Measurements from ENCODE around the gene GPR87.

The GPR87 gene

DNA sequence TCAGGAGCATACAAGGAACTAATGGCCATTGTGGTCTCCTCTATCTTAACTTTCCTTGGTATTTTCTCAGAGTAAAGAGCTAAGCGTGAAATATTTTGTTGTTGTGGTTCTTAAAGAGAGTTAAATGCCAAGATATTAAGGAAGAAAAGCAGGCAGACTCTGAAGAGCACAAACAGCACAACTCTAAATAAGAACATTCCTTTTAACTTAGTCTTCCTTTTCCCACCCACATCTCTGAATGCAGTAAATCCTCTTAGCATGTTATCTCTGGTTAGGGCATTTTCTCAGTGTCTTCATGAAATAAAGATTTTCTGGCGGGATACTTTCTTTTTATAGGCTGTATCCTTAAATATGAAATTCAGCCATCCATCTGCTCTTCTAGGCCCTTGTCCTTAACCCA lies 1.5 kb downstream of the GPR87 start:
- no peak for DNase-seq

DNA sequence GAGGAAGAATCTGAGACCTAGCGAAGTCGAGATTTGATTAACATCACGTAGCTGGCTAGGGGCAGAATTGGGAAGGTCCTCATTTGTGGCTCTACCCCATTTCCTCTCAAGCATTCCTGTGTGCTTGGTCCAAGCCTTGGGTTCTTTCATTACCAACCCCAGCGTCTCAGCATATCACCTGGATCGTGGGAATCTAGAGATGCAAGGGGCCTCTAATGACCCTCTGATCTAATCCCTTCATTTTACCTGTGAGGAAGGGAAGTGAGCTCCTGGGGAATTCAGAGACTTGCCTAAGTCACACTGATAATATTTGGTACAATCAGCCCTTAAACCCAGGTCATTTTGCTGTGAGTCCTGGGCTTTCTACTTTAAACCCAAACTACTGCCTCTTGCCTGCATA lies 2.0 kb downstream of the GPR87 start:
- DNase-seq = no peak

DNA sequence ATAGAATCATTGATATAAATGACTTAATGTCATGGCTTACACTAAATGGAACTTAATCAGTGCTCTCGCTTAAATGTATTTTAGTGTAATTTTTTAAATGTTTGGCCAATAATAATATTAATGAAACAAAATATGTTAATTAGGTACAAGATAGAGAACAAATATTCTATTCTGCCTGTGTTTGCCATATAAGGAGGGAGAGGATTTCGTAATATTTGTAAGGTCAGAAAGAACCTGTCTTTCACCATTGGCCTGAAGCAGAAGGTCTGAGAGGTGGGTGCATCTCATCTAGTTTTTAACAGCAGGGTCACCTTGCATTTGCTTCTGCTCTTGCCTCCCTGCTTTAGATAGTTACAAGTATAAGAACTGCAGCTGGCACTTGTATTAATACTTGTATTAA lies 2.5 kb downstream of the GPR87 start:
- no peak for DNase-seq

DNA sequence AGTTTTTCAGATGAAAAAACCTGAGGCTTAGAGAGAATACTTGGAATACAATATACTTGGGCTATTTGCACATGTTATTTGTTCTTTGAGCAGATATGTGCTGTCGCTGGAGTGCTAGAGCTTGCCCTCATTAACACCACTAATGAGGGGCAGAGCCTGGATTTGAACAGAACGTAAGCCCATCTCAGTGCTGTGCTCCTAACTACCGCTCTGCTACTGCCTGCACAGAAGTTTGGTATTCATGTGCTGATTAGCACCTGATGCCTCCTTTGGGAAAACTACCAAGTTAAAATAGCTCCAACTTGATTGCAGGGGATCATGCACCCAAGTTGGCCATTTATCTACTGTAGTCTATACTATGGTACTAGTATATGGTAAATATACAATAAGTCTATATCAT lies 3.6 kb downstream of the GPR87 start:
- no peak for DNase-seq

DNA sequence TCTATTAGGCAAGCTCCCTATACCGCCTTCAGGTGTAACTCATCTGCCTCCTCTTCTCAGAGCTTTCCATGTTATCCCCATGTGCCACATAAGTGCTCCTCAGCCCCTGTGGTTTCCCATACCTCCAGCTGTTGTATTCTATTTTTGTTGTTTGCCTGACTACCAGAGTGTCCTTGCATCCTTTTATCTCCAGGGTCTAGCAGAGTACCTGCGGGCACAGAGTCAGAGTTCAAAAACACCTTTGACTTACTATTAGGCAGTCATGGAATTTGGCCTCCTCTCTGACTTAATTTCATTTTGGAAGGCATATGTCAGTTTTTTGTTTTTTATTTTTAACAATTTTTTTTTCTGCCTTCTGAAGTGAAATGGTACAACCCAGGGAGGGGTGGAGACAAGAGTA lies 7.1 kb downstream of the GPR87 start:
- DNase-seq = no peak

DNA sequence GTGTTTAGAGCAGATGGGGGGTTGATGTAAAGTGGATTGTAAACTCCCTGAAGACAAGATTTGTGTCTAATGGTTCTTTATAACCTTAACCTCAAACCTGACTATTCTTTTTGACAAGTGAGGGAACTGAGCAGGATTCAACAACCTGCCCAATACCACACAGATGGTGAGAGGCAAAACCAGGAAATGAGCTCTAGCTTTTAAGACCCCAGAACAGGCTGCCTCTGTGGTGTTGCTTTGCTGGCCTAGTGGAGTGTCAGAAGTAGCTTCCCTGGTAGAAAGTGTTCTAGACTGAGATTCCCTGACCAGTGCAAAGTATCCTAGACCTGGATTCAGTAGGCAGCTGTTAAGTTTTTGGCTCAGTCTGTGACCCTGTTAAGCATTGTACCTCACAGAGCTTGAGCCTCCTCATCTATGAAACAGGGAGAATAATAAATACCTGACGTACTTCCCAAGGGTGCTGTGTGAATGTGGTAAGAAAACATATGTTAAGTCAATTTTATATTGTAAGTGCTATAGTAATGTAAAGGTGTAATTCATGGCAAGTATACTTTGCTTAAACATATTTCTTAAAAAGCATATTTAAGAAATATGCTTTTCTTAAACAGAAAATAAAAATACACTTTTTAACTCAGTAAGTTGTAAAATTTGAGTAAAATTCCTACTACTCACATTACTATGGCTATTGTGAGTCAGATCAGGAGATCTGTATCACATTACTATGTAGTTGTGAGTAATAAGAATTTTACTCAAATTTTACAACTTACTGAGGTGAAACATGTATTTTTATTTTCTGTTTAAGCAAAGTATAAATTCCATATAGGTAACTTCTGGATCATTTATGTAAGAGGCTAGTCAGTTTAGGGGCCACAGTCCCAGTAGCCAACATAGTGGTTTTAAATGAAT lies 8.8 kb downstream of the GPR87 start:
- no peak for DNase-seq

DNA sequence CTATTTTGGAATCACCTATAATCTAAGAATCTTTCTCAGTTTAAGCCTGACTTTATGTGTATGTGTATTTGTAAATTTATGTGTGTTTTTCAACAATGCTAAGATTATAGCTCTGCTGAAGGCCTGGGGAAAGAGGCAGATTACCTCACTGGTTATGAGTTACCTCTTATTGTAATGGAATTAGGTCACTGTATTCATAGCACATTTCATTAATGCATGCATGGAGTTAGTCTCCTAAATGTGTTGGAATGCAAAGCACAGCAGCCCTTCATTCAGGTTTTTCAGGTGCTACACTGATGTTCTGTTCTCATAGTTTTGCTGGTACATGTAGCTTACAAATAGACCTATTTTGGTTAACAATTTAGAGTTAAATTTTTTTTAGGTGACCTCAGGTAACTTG lies 9.5 kb downstream of the GPR87 start:
- no peak for DNase-seq

DNA sequence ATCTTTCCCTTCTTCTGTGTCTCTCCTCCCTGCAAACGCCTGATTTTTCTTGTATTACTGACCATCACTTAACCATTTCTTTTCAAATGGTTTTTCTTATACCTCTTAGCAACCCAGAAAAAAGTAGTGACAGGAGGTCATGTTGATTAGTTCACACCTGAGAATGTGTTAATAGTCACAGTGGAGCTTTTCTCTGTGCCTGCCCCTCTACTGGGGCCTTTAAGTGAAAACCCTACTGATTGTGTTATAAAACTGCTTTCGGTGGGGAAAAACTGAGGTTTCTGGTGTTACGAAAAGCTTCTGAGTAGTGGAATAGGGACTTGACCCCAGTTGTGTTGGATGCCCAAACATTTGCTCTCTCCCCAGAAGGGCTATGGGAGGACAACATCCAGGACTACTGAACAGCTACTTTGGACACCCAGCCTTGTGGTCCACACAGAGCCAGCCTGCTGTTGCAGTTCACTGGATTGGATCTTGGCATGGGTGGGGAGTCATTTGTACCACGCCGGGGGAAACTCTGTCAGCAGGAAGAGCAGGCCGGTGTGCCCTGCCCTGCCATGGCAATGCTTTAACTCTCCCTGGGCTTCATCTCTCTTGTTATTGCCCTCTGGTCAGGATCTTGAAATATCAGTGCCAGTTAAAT lies 10.3 kb downstream of the GPR87 start:
- DNase-seq = no peak

DNA sequence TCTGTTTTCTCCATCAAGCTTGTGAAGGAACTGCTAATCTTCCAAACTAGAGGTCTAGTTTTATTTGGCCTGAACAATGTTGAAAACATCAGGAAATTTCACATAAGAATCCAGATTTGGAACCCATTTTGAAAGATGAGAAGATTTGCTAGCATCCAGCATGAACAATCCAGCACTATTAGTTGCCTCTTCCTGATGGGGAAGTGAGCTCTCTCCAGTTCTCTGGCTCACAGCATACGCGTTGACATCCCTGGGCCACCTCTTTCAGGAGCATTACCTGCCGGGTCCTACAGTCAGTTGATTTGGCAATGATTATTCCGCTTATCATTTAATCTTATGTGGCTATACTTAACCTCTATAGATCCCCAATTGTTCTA lies 10.9 kb downstream of the GPR87 start:
- DNase-seq = no peak

DNA sequence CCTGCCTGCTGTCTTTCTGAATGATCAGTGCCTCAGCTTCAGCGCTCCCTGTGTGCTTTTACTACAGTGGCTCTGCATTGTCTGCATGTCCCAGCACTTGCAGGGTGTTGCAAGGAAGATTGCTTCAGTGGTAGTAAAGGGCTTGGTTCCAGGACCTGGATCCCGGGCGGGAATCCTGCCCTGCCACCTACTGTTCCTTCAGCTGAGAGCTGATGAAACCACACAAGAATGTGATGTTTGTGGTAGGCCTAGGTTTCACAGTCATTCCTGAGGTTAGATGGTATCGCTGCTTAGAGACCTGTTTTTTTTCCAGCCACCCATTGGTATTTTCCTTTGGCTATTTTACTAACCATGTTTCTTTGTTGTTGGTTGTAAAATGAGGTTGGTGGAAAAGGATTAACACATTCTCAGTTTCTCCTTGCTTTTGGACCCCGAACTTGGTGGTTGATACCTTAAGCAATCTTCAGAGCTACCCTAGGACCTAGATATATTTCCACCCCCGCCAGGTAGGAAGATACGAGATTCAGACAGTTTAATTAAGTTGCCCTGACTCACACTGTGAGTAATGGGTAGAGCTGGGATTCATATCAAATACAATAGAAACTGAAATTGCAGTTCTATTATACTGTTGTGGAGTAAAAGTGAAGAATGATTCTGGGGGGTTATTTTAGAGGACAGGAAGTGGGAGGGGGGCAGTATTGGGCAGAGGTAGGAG lies 11.4 kb downstream of the GPR87 start:
- no peak for DNase-seq

DNA sequence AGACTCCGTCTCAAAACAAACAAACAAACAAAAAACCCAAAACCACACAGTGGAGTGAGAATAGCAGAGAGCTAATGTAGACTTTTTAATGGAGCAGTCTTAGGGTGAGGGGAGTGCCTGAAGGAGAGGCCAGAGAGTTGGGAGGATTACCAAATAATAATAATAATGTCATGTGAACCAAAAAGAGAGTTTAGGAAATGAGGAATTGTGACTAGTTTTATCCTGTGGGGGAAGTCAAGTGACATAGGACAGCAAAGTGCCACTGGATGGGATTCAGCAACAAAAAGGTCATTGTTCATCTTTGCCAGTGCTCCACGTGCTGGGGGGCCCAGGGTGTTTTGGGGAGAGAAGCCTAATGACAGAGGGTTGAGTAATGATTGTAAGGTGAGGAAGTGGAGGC lies 12.9 kb downstream of the GPR87 start:
- DNase-seq = no peak

DNA sequence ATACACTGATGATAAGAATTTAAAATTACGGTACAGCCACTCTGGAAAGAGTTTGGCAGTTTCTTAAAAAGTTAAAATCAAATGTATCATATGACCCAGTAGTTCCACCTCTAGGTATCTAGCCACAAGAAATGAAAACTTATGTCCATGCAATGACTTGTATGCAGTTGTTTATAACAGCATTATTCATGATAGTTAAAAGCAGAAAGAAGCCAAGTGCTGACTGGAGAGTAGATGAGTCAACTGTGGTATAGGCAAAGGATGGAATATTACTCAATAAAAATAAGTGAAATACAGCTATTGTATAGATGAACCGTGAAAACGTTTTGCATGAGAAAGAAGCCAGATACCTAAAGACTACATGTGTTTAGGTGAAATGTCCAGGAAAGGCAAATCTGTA lies 14.8 kb downstream of the GPR87 start:
- DNase-seq = no peak

DNA sequence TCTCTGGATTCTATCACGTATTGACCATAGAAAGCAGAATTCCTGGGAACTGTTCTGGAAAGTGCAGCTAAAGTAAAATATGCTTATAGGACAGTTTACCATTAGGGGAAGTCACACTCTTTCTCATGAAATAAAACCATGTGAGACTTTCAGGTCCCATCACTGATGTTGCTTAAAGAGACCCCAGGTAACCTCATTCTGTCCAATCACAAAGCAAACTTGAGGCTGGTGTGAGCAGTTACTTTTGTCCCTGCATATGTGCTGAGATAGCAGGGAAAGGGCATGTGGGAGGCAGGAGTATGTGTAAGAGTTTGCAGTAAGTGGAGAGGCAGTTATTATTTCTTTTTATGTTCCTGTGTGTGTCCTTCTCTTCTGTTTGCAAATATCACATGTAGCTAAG lies 16.1 kb downstream of the GPR87 start:
- DNase-seq = no peak

DNA sequence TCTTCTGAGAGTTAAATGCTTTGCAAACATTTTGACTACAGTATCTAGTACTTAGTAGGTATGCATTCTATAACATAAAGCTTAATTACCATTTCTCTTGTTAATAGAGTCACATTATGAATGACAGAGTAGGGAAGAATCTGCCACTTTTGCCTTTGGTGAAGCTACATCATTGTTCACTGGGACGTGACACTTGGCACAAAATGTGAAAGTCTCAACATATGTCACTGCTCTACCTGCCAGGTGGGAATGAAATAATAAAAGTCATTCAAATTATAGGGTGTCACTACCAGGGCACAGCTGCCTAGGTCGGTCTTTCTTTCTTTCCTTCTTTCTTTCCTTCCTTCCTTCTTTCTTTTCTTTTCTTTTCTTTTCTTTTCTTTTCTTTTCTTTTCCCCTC lies 17.6 kb downstream of the GPR87 start:
- no peak for DNase-seq

DNA sequence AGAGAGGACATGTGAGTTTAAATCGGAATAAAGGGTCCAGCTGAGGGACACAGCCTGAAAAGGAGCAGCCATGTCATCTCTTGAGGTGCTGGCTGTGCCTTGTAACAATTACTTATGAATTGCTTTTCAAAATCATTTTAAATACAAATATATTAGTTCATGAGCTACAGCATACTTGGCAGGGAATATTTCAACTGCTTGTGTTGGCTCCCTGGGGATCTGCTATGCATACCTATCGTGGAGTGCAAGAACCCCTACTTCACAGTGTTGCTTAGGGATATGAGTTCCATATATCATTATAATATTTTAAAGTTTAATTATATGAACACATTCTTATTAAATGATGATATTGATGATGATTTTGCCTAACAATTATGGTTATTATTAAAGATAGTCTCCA lies 19.2 kb downstream of the GPR87 start:
- DNase-seq = no peak

DNA sequence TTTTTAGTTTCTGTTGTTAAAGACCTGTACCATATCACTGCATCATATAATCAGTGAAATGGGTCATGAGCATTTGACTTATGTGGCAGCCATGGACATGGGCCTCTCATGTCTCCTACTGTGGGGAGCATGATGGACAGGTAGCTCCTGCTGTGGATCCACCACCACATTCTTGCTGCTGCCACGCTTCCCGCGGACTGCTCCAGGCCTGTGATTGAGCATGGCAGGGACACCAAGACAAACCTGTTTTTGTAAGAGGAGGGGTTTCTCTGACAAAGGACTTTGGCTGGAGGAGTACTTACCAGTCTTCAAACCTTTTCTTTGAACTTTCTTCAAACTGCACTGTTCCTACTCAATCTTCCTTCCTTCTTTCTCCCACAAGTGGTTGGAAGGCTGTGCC lies 20.4 kb downstream of the GPR87 start:
- DNase-seq = no peak

DNA sequence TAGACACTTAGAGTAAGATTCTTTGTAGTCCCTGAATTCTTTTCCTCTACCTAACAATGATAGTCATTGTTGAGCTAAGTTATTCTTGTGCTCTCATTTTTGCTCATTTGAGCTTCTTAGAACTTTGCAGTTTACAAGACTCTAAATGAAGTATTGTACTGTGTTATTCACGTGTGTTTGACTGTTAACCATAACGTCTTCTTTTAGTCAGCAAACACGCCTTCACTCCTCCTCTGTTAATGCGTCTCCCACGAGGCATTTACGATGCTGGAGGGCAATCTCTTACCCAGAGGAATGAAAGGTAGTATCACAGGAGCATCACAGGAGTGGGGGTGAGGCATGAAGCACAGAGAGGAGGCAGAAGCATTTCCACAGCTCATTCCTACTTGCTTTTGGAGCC lies 23.5 kb downstream of the GPR87 start:
- DNase-seq = no peak

DNA sequence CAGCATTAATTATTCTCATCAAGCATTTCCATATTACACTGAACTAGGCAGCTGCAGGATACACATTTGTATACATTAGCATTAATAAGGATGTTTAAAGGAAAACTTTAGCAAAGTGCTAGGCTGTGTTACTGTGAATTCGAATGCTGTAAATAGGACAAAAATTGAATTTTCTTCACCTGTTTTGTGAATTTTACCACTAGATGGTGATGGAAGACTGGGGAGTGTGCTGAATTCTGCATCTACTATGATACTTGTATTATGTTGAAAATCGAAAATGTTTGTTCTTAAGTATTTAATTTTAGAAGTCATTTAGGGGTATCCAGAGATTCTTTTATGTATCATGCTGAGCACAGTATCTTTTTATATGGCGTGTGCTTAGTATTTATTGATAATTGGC lies 25.9 kb downstream of the GPR87 start:
- no peak for DNase-seq

DNA sequence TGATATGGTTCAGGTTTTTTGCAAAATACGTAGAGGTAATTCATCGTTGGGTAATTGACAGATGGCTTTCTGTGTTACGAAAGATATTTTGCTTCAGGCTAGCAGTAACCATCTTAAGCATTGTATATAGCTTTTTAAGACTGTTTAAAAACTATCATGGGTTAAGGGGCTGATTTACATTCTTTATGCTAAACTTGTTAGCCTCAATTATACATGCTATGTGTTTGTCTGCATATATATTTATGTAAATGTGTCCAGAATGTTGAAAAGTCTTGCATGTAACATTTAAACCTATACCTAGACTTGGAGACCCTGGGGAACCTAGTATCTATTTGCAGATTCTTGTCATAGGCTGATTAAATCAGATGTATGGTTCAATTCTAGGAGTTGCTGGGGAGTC lies 27.2 kb downstream of the GPR87 start:
- no peak for DNase-seq

DNA sequence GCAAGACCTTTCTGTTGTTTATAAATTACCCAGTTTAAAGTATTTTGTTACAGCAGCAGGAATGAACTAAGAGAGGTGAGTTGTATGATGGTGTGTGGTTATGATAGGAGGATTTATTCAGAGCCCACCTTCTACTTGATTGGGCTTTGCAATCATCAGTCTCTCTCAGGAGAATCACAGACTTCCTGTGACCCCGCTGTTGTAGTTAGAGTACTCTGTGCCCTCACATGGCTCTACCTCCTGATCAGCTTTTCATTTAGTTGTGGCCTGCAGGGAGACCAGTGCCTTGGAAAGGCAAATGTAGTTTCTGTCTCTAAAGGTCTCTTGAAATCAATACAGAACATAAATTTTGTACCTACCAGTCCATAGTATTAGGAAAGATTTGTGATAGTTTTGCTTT lies 30.7 kb downstream of the GPR87 start:
- no peak for DNase-seq

DNA sequence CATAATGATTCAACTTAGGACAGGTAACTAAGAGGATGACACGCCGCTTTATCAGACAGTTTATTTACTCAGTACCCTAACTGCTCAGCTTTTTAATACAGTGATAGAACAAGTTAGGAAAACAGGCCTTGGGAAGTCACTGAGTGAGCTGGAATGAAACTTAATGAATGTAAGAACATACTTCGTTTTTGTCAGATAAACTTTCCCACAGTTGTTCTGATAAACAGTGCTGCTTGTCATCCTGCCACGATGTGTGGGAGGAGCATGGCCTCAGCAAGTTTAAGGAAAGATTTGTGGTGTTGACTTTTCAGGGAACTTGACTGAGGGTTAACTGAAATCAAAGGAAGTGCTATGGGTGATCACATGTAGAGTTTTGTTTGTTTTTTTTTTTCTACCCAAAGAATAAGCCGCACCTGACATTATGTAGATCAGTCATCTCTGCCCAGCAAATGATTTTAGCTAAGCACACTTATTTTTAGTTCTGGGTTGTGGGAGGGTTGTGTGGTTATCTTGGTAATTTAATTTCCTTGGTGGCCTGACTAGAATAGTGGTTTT lies 32.6 kb downstream of the GPR87 start:
- no peak for DNase-seq

DNA sequence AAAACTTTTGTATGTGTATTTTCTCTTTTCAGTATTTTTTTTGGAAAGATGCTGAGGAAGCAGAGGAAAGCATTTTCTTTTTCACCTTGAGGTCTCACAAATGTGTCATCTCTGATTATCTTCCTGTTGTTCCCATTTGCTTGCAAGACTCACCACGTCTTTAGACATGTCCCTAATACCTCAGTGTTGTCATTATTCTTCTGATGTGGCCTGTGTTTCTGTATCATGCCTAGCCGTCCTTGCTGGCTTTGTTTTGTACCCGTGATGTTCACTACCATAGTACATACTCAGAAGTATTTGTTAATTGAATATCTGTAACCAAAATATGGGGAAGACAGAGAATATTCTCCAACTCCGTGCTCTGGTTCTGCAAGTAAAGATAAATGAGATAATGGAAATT lies 33.2 kb downstream of the GPR87 start:
- no peak for DNase-seq

DNA sequence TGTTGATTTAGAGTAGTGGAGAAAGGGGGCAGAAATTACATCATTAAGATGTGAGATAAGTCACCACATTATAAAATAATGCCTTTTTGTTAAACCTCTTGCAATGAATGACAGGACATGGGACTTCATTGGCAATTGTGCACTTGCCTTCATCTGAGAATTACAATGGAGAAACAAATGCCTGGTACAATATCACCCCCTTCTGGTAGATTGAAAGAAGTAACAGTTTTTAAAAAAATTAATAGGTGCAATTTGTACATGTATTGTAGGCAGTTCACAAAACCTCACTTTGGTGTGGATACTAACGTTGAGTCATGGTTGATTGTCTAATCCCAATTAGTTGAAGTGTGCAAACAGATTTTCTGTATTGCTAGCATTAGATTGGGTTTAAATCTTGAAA lies 33.7 kb downstream of the GPR87 start:
- no peak for DNase-seq

Measured in T-helper 9 cell (primary cell).